Heart left ventricle (tissue), 13 donors: ENCODE results near the gene RAB40C.

Experiments
- CTCF ChIP-seq, 12 donors: fragments of 200-600 bp; sonication (generic) in 4 of 12; IDR thresholded peaks; one replicate each; pipeline versions ENCODE4 v1.5.0 to v1.8.0; 2018 to 2022; ENCODE audit warnings: antibody characterized with exemption in 12 of 12, mild to moderate bottlenecking in 5 of 12
- POLR2A ChIP-seq, 2 donors: fragments of 450-650 bp; IDR thresholded peaks; one replicate each; pipeline ENCODE4 v1.6.1; 2017; ENCODE audit warnings: antibody characterized with exemption in 2 of 2, mild to moderate bottlenecking in 2 of 2, moderate library complexity in 2 of 2
- donor health status: ischemic (EF 13 %, LVEDD 7.1; RV severe dilation, severe dysfunction).
- donor health status: DM: no; HTN: yes; CAD: no.
- donor health status: DM: no; HTN: no; CAD: no.
- donor health status: ischemic (EF 25% LVEDD 6.9; RV normal size, moderate dysfunction).
- donor health status: ischemic (EF 25% LVEDD 5.7; RV mildly dilated, moderate dysfunction).
- donor health status: ischemic (EF 35%, LVEDD 5.7; RV mildly dilated, moderate dysfunction).
- donor health status: nonischemic (EF 11% LVEDD 7.7; RV severe dilation, severe dysfunction).
- donor health status: DM: yes; HTN: yes; CAD: no.
- donor health status: PGD.
- donor health status: ischemic (EF 29% LVEDD 5.4; RV normal size, mild dysfunction).
- donor health status: nonischemic (EF 23%, LVEDD 6.1; RV moderate dilation, normal function).

- TF ChIP-seq CTCF (IDR thresholded peaks at IDR 0.05) (no peak), POLR2A (IDR thresholded peaks at IDR 0.05) (no peak)
Measured at GRCh38 chr16:661184-661821, 71.4 kb downstream of the RAB40C start.
